Mesendoderm (in vitro differentiated cells): ENCODE data around the gene GPR39.

Source experiments
- DNase-seq: peaks from one replicate; pipeline ENCODE4 v3.0.0; 2013
- H2AK5ac ChIP-seq: 2 replicates; pipeline ENCODE4 v1.6.1; 2013; ENCODE audit warnings: low read length, inconsistent platforms
- H2BK120ac ChIP-seq: 2 replicates; pipeline ENCODE4 v1.6.1; 2013; ENCODE audit warnings: low read depth, mild to moderate bottlenecking, low read length, moderate library complexity, mixed read lengths
- H2BK15ac ChIP-seq: replicated peaks from 2 replicates; pipeline ENCODE4 v1.6.1; 2013; ENCODE audit warnings: low read depth, mild to moderate bottlenecking, moderate library complexity
- H2BK5ac ChIP-seq: 2 replicates; pipeline ENCODE4 v1.6.1; 2013; ENCODE audit warnings: low read length, inconsistent platforms
- H3K18ac ChIP-seq: 2 replicates; pipeline ENCODE4 v1.6.1; 2013; ENCODE audit warnings: mild to moderate bottlenecking, low read length, mixed read lengths
- H3K23ac ChIP-seq: one replicate; pipeline ENCODE4 v1.6.1; 2013; ENCODE audit warnings: low read length
- H3K27ac ChIP-seq: 2 replicates; pipeline ENCODE4 v1.5.1; 2013; ENCODE audit warnings: low read depth, mild to moderate bottlenecking, inconsistent platforms, low read length, moderate library complexity
- H3K27me3 ChIP-seq: 2 replicates; pipeline ENCODE4 v1.6.1; 2013; ENCODE audit warnings: low read length, control low read depth, mild to moderate bottlenecking, inconsistent platforms; ENCODE audit not compliant: insufficient read depth, poor library complexity
- H3K36me3 ChIP-seq: 2 replicates; pipeline ENCODE4 v1.6.1; 2013; ENCODE audit warnings: low read length, inconsistent platforms; ENCODE audit not compliant: control insufficient read depth, insufficient read depth
- H3K4ac ChIP-seq: one replicate; pipeline ENCODE4 v1.6.1; 2013; ENCODE audit warnings: low read depth, mild to moderate bottlenecking, low read length, moderate library complexity
- H3K4me1 ChIP-seq: 2 replicates; pipeline ENCODE4 v1.6.1; 2013; ENCODE audit warnings: low read depth, low read length, inconsistent platforms; ENCODE audit not compliant: control insufficient read depth
- H3K4me2 ChIP-seq: 2 replicates; pipeline ENCODE4 v1.6.1; 2013; ENCODE audit warnings: low read length
- H3K4me3 ChIP-seq: 2 replicates; pipeline ENCODE4 v1.5.1; 2013; ENCODE audit warnings: mild to moderate bottlenecking, low read length
- H3K56ac ChIP-seq: one replicate; pipeline ENCODE4 v1.6.1; 2013; ENCODE audit warnings: low read length
- H3K79me1 ChIP-seq: 2 replicates; pipeline ENCODE4 v1.6.1; 2013; ENCODE audit warnings: low read length, inconsistent platforms
- H3K79me2 ChIP-seq: 2 replicates; pipeline ENCODE4 v1.6.1; 2013; ENCODE audit warnings: mild to moderate bottlenecking, low read length; ENCODE audit not compliant: control insufficient read depth, insufficient read depth
- H3K9ac ChIP-seq: 2 replicates; pipeline ENCODE4 v1.6.1; 2013; ENCODE audit warnings: low read length, inconsistent platforms
- H4K5ac ChIP-seq: one replicate; pipeline ENCODE4 v1.6.1; 2013; ENCODE audit warnings: low read length
- H4K8ac ChIP-seq: one replicate; pipeline ENCODE4 v1.6.1; 2013; ENCODE audit warnings: low read depth, mild to moderate bottlenecking, control low read depth, low read length, moderate library complexity
- WGBS: extraction: QIAGEN DNeasy Blood & Tissue Kit; methylation state at CpG from one replicate; pipeline ENCODE4 v1.1.7; 2013; ENCODE audit warnings: low lambda C conversion rate, missing lambda C conversion rate; ENCODE audit not compliant: insufficient coverage; ENCODE audit errors: extremely low coverage; 5-methylcytosine and 5-hydroxymethylcytosine counted together

GPR39 gene

DNA sequence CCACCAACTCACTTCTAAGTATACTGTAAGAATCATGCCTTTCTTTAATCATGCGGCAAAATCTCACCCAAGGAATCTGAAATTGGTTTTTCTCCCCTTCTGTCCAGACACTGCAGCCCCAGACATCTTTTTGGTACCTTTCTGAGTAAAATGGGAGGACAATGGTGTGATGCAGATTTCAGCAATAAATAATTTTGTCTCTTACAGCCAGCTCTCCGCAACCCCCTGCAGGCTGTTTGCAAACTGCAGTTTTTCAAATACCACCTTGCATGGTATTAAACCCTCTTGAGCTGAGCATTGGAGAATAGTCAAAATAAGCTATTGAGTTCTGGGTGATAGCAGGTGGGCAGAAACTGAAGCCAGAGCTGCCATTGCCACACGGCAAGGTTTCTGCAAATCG, 32.2 kb downstream of the GPR39 start:
- no peak overlapping the region for H2AK5ac ChIP-seq
- no peak overlapping the region for H3K4me3 ChIP-seq
- WGBS: no CpG with 5 or more reads among the region's 4 CpGs
- H2BK15ac ChIP-seq: no peak overlapping the region
- H3K18ac ChIP-seq: no peak overlapping the region
- no peak overlapping the region for H3K56ac ChIP-seq
- H3K4ac ChIP-seq: no peak overlapping the region
- no peaks in the 10 kb centered on the region for H3K27me3 ChIP-seq
- no peaks in the 10 kb centered on the region for H3K79me1 ChIP-seq
- DNase-seq: peak; percentile 56
- H3K4me2 ChIP-seq: no peak overlapping the region
- H3K27ac ChIP-seq: no peak overlapping the region
- H3K36me3 ChIP-seq: no peaks in the 10 kb centered on the region
- no peak overlapping the region for H3K9ac ChIP-seq
- H4K8ac ChIP-seq: no peak overlapping the region
- no peak overlapping the region for H2BK5ac ChIP-seq
- no peaks in the 10 kb centered on the region for H3K79me2 ChIP-seq
- no peaks in the 10 kb centered on the region for H3K4me1 ChIP-seq
- no peak overlapping the region for H2BK120ac ChIP-seq
- H3K23ac ChIP-seq: no peak overlapping the region
- no peak overlapping the region for H4K5ac ChIP-seq

DNA sequence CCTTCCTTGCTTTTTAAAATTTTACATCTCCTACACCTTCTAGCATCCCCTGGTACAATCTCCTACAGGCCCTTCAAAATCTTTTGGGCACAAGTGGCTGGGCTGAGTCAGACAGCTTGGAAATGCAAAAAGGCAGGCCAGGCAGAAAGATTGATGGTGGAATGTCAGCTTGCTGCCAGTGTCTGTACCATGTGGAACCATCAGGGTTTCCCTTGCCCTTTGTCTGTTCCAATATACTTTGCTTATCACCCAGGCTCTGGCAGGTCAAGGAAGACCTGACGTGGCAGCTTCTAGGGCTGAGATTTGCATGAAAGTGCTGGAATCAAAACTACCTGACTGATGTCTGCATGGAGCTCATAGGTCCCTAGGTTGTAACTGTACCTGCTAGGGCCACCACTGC, 33.3 kb downstream of the GPR39 start:
- WGBS: no CpG with 5 or more reads among the region's 1 CpG
- Histone ChIP-seq H2BK5ac (no peak overlapping the region), H2BK15ac (no peak overlapping the region), H3K79me1 (no peaks in the 10 kb centered on the region), H3K36me3 (no peaks in the 10 kb centered on the region), H2AK5ac (no peak overlapping the region), H3K4me3 (no peak overlapping the region), H3K56ac (no peak overlapping the region), H3K4me2 (no peak overlapping the region), H3K9ac (no peak overlapping the region), H3K4ac (no peak overlapping the region), H3K18ac (no peak overlapping the region), H4K5ac (no peak overlapping the region), H3K79me2 (no peaks in the 10 kb centered on the region), H3K23ac (no peak overlapping the region), H3K4me1 (no peaks in the 10 kb centered on the region), H3K27me3 (no peaks in the 10 kb centered on the region), H2BK120ac (no peak overlapping the region), H3K27ac (no peak overlapping the region), H4K8ac (no peak overlapping the region)
- no peak for DNase-seq

DNA sequence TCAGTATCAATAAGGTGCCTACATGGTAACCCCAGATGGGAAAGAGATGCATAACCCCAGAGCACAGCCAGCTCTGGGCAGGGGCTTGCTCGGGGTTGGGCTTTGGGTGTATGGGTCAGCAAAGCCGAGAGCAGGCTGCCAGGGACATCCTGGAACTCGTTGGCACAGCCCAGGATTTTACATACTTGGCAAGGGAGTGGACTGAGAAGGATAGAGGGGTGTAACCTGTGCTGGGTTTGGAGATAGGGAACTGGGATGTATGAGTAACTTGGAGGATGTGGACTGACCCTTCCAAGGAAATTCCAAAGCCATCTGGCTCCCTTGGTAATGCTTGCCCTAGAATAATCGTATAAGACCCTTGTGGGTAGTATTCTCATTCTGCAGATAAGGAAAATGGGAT, 44.2 kb downstream of the GPR39 start:
- Histone ChIP-seq H3K36me3 (no peaks in the 10 kb centered on the region), H2BK120ac (no peak overlapping the region), H2BK15ac (no peak overlapping the region), H2BK5ac (no peak overlapping the region), H3K18ac (no peak overlapping the region), H3K4me1 (no peaks in the 10 kb centered on the region), H3K79me2 (no peaks in the 10 kb centered on the region), H3K4ac (no peak overlapping the region), H3K27ac (no peak overlapping the region), H3K9ac (no peak overlapping the region), H3K4me2 (no peak overlapping the region), H3K79me1 (no peaks in the 10 kb centered on the region), H4K5ac (no peak overlapping the region), H3K4me3 (no peak overlapping the region), H4K8ac (no peak overlapping the region), H3K23ac (no peak overlapping the region), H3K56ac (no peak overlapping the region), H3K27me3 (no peaks in the 10 kb centered on the region), H2AK5ac (no peak overlapping the region)
- DNase-seq: no peak
- WGBS: no CpG with 5 or more reads among the region's 4 CpGs

DNA sequence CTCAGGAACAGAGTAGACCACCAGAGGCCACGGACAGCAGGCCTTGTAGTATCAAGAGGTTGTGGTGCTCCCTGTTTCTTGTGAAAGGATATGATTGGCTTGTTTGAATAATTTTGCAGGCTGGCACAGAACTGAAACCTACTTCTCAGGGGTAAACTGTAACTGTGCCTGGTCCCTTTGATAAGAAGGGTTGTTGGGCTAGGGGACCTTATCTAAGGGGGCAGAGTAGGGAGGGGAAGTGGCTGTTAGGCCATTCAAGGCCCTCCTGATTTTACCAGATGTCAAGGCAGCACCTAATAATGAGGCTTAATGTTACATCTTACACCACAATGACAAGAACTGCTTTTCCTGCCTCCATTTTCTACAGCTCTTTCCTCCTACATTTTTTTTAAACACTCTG, 45.6 kb downstream of the GPR39 start:
- Histone ChIP-seq H2BK5ac (no peak overlapping the region), H3K79me1 (no peaks in the 10 kb centered on the region), H3K4me1 (no peaks in the 10 kb centered on the region), H3K9ac (no peak overlapping the region), H2BK120ac (no peak overlapping the region), H3K36me3 (no peaks in the 10 kb centered on the region), H3K79me2 (no peaks in the 10 kb centered on the region), H4K5ac (no peak overlapping the region), H3K23ac (no peak overlapping the region), H3K27me3 (no peaks in the 10 kb centered on the region), H3K4me2 (no peak overlapping the region), H3K56ac (no peak overlapping the region), H4K8ac (no peak overlapping the region), H2AK5ac (no peak overlapping the region), H3K27ac (no peak overlapping the region), H3K18ac (no peak overlapping the region), H3K4ac (no peak overlapping the region), H3K4me3 (no peak overlapping the region), H2BK15ac (no peak overlapping the region)
- no peak for DNase-seq
- no CpG with 5 or more reads among the region's 1 CpG for WGBS

DNA sequence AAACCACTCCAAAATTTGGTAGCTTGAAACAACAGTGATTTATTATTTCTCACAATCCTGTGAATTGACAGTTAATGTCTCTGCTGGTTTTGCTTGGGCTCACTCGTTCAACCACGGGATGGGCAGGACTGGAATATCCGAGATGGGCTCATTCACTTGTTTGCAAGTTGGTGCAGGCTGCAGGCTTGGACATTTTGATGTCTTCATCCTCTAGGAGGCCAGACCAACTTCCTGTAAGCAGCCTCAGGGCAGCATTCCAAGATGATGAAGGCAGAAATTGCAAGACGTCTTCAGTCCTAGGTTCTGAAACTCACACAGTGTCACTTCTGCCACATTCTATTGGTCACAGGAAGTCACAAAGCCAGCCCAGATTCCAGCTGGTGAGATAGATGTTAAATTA, 47.1 kb downstream of the GPR39 start:
- Histone ChIP-seq H2BK5ac (no peak overlapping the region), H3K79me1 (no peaks in the 10 kb centered on the region), H3K4ac (no peak overlapping the region), H3K27ac (no peak overlapping the region), H2AK5ac (no peak overlapping the region), H2BK120ac (no peak overlapping the region), H3K36me3 (no peaks in the 10 kb centered on the region), H3K79me2 (no peaks in the 10 kb centered on the region), H2BK15ac (no peak overlapping the region), H3K9ac (no peak overlapping the region), H4K5ac (no peak overlapping the region), H3K27me3 (no peaks in the 10 kb centered on the region), H3K4me3 (no peak overlapping the region), H3K18ac (no peak overlapping the region), H4K8ac (no peak overlapping the region), H3K56ac (no peak overlapping the region), H3K4me1 (no peaks in the 10 kb centered on the region), H3K23ac (no peak overlapping the region), H3K4me2 (no peak overlapping the region)
- peak; percentile 27 for DNase-seq
- no CpG with 5 or more reads among the region's 4 CpGs for WGBS

DNA sequence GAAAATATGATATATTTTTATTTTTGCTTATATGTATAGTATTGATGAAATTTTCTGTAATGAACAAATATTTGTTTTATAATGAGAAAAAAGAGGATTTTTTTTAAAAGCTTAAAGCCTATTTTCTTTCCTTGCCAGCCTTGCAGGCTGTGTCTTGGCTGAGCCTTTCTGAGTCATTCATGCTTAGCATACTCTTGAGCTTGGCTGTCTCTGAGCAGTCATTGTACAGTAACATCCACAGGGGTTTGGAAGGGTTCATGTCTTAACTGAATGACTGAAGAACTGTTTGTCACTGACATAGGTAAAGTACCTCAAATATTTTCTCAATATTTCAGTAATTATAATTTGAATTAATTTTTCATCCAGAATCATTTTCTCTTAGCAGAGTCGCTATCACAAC, 49.3 kb downstream of the GPR39 start:
- H3K9ac ChIP-seq: no peak overlapping the region
- no peaks in the 10 kb centered on the region for H3K27me3 ChIP-seq
- H3K4me1 ChIP-seq: no peaks in the 10 kb centered on the region
- no peak overlapping the region for H3K4ac ChIP-seq
- H3K56ac ChIP-seq: no peak overlapping the region
- H3K79me2 ChIP-seq: no peaks in the 10 kb centered on the region
- no peak overlapping the region for H3K4me3 ChIP-seq
- H4K5ac ChIP-seq: no peak overlapping the region
- H2BK5ac ChIP-seq: no peak overlapping the region
- no CpG with 5 or more reads among the region's 1 CpG for WGBS
- H3K4me2 ChIP-seq: no peak overlapping the region
- H3K36me3 ChIP-seq: no peaks in the 10 kb centered on the region
- no peak overlapping the region for H2AK5ac ChIP-seq
- H2BK15ac ChIP-seq: no peak overlapping the region
- DNase-seq: no peak
- no peak overlapping the region for H4K8ac ChIP-seq
- H3K27ac ChIP-seq: no peak overlapping the region
- no peak overlapping the region for H2BK120ac ChIP-seq
- H3K79me1 ChIP-seq: no peaks in the 10 kb centered on the region
- no peak overlapping the region for H3K18ac ChIP-seq
- H3K23ac ChIP-seq: no peak overlapping the region
